A204.1 (cell line): ENCODE data around the gene DPM1.

ENCODE experiments used
- FAIRE-seq: peaks from 2 replicates; lab custom pipeline; 2012; peaks lifted over from hg19 to GRCh38; lab: Jason Lieb, UNC

DPM1 gene

GRCh38 chr20:50930139-50930975, 28.0 kb downstream of the DPM1 start:
- no peak for FAIRE-seq

GRCh38 chr20:50929299-50930138, 28.8 kb downstream of the DPM1 start:
- FAIRE-seq, result peak; percentile 46

DNA sequence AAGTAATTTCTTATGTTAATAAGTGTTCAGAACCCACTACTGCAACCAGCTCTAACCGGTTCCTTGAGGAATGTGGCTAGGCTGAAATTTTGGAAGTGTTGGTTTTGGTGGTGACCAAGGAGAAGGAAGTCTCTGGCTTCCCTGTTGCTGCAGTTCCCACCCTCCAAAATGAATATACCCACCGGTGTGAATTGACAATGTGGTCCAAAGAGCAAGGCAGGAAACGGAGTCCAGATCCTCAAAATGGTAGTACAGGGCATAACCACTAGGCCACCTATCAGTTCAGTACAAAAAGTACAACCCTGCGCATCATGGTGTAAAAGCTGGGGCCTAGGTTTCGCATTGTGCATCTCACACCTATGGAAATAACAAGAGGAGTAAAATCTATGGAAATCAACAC, 29.9 kb downstream of the DPM1 start:
- FAIRE-seq, result no peak

GRCh38 chr20:50926530-50926929, 31.8 kb downstream of the DPM1 start:
- FAIRE-seq, result no peak

DNA sequence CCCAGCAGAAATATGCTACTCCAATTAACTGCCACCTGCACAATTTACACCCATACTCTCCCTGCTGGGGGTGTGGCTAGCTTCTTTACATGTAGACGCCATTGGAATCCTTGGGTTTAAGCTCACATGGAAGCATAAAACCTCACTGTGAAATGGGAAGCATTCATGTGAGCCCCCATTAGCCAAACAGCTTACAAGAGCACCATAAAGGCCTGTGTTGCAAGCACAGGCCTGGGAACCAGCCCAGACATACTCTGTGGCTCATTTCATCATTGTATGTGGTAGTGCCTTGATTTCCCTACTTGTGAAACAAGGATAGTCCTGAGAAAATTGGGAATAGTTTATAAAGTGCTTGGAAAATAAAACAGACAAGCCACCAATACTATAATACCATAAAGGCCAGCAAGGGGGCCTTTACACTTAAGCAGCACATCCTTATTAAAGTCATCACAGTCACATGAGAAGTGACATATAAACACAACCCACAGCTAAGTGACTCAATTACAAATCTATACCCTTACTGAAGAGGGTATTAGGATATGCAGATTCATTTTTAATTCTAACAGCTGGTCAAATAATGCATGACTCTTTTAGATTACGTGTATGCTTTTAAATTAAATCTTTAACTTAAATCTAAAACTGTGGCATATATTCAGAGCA, 33.9 kb downstream of the DPM1 start:
- FAIRE-seq, result no peak

- FAIRE-seq, result no peak
Observed at GRCh38 chr20:50921803-50922501, 36.4 kb downstream of the DPM1 start.

DNA sequence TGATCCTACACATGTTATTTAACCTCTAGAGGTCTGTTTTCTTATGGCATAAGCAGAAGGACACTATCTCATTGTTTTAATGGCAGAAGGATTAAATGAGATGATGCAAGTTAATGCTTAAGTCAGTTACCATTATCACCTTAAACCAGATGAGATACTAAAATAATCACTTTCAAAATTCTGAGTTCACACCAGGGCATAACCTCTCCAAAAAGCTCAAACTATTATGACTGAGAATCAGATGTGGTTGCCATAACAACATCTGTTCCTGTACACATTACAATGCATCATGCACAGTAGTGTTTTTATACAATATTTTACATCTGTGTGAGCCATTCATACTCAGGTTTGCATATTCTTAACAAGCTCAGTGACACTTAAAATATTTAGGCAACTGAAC, 37.3 kb downstream of the DPM1 start:
- FAIRE-seq, result no peak

DNA sequence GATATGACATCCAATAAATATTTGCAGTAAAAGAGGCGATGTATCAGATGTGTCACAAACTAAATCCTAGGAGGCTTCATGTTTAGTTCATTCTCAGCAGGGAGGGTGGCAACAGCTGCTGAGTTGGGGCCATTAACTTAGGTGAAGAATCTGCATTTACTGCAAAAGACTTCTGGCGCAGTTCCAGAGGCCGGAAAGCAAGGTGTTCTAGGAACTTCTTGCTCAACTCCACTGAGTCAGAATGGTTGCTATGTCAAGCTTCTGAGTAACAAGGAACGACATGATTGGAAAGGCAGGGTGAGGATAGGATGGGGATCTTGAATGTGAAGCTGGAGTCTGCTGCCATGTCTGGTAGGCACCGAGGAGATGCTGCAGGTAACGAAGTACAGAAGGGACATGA, 38.8 kb downstream of the DPM1 start:
- FAIRE-seq, result no peak

DNA sequence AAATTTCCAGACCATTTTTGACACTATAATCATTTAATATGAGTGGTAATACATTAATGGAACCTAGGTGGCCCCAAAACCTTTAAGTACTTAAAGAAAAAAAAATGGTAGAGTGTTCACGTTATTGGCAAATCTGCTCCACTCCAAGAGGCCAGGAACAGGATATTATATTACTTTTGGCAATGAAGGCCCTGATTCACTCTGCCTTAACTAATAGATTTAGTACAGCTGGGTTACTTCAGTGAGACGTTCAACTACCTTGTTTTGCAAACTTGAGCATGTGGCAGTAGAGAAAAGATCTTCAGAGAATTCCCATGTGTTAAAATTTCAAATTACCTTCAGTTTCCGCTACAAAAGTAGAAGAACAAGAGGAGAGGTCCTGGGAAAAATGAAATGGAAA, 39.9 kb downstream of the DPM1 start:
- no peak for FAIRE-seq

DNA sequence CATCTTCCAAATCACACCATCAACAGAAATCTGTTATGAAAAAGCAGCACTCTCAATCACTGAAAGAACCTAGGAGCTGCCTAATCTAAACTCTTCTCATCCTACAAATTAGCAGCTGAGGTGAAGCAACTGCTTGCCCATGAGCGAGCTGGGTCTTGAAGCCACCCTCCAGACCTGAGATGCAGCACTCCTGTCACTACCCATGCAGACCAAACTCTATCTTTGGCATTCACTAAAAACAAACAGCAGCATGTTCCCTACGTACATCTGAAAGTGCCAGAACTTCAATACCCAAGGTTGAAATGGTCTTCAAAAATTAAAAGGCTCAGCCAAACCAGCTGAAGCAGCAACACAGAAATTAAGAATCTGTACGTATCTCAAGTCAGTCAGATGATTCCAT, 41.4 kb downstream of the DPM1 start:
- no peak for FAIRE-seq

DNA sequence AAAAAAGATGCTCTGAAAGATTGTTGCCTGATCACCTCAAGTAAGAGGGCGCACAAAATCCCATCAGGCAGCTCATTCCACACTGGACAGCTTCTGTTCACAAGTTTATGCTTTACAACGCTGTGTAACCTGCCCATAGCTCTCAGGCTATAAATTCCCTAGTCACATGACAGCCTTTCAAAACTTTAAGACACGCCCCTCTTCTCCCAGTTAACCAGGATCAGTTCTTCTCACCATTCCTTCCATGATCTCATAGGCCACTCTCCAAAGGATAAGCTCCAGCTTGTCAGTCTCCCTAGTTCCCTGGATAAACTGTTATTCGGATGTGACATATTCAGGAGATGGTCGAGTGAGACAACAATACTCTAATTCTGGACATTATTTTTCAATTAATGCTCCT, 42.1 kb downstream of the DPM1 start:
- FAIRE-seq, result no peak

DNA sequence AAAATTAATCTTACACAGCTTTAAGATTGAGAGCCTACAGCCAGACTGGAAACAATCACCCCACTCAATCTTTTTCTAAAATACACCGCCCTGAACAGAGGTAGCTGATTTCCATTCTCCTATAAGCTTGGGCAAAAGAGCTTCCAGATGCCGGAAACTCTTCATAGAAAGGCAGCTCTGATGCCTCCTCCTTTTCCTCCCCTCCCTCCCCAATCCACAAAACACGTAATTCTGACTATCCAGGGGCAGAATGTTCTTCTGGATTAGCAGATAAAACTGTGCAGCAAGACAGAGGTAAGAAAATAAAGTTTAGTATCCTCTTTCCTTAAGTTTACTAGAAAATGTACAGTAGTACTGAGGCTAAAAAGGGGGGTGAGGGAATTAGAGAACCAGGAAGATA, 42.9 kb downstream of the DPM1 start:
- no peak for FAIRE-seq

GRCh38 chr20:50913690-50914375, 44.5 kb downstream of the DPM1 start:
- FAIRE-seq, result no peak

- no peak for FAIRE-seq
Observed at GRCh38 chr20:50911716-50912115, 46.6 kb downstream of the DPM1 start.

DNA sequence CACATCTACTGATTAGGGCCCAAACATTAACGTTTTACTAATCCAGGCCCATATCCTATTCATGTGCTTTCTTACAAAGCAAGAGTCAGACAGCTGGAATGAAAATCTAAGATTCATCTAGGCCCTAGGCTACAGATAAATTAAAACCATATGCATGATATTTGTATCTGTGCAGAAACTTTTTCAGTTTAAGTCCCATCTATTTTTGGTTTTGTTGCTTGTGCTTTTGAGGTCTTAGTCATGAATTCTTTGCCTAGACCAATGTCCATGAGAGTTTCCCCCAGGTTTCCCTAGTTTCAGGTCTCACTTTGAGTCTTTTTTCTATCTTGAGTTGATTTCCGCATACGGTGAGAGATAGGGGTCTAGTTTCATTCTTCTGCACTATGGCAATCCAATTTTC, 47.3 kb downstream of the DPM1 start:
- FAIRE-seq, result no peak

DNA sequence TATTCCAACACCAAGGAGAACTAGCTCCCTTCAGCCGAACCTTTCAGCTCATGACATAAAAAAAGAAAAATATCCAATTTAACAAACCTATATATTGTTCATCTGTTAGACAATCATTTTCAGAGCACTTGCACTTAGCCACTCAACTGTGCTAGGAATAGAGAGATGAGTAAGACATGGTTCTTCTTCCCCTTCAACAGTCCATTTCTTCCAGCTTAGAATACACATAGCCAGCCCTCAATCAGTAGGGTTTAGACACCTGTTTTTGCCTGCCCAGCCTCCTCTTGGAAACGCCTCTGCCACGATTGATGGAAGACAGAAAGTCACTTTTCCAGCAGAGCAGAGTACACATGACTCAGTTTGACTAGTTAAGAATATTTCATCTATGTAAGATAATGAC, 48.9 kb downstream of the DPM1 start:
- FAIRE-seq, result no peak

- no peak for FAIRE-seq
Observed at GRCh38 chr20:50904067-50904570, 54.2 kb downstream of the DPM1 start.

DNA sequence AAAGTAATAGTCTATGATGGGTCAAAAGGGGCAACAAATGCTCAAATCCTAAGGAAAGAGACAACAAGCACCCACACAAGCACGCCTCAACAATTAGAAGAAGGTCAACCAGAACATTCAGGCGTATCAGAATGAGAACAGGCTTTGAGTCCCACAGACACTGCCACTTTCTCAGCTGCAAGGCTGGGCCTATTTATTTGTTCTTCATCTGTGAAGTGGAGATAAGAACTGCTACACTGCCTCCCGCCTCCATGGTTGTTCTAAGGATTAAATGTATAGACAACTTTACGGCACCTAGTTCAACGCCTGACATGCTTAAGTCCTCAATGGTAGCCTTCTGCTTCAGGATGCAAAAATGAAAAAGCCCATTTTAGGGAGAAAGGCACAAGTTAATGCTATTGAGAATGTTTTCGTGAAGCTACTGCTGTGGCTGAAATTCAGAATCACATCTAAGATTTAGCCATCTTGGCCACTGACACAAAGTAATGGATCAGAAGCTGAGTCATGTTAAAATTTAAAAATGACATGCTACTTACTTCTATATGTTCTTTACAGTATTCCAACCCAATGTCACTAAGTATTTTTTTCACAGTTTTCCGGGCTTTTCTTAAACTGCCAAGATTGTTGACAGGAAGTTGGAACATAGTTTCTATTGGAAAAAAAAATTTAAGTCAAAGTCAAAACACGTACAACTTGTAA, 54.8 kb downstream of the DPM1 start:
- no peak for FAIRE-seq

GRCh38 chr20:50901301-50901700, 57.0 kb downstream of the DPM1 start:
- FAIRE-seq, result no peak

GRCh38 chr20:50900261-50900660, 58.1 kb downstream of the DPM1 start:
- no peak for FAIRE-seq

DNA sequence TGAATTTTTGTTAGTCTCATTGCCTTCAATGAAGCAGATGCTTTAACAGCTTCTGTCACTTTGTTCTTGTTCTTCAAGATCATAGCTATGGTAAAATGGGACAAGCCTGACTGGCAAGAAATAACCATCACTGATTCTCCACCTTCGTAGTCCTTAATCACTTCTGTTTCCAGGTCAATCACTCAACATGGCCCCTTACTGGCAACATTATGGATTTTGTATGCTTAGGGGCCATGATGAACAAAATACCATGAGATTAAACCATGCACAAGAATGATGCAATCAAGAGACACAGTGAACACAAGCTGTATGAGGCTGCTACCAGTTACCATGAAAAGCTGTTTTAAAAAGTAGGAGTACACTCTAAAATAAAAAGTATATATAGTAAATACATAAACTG, 59.9 kb downstream of the DPM1 start:
- FAIRE-seq, result no peak
